ENCODE measurements around the gene YRDC. TPM values are rescaled to one million over a fixed set of nuclear protein-coding genes. Genes with fewer than 3 reads are reported as not detected.

Gene YRDC
- total RNA-seq, 1 donor from 2014 or later: 47.9 TPM

DNA sequence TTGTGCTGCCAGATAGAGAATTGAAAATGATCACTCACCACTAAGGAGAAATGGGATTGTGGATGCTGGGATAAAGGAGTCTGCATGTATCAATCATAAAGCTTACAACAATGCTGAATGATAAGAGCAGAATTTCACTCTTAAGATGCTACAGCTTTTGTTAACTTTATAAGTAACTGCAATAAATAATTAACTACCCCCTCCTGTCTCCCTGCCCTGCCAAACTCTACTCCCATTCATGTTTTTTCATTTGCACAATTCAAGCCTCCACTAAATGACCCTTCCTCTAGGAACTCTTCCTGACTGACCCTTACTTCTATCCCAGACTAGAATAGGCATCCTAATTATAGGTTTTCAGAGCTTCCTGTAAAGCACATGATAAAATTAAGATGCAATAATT is 36.5 kb upstream of the YRDC start:
- no peak overlapping the region for H3K4me3 ChIP-seq (ENCODE audit: low read depth, low read length)

DNA sequence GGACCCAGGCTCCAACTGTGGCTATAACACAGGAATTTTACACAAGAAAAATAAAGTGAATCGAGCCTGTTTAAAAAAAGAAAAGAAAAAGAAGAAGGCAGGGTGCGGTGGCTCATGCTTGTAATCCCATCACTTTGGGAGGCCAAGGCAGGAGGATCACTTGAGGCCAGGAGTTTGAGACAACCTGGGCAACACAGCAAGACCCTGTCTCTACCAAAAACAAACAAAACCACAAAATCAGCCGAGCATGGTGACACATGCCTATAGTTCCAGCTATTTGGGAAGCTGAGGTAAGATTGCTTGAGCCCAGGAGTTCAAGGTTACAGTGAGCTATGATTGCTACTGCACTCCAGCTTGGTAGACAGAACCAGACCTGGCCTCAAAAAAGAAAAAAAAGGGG is 33.6 kb upstream of the YRDC start:
- TF ChIP-seq, protein P1, sequence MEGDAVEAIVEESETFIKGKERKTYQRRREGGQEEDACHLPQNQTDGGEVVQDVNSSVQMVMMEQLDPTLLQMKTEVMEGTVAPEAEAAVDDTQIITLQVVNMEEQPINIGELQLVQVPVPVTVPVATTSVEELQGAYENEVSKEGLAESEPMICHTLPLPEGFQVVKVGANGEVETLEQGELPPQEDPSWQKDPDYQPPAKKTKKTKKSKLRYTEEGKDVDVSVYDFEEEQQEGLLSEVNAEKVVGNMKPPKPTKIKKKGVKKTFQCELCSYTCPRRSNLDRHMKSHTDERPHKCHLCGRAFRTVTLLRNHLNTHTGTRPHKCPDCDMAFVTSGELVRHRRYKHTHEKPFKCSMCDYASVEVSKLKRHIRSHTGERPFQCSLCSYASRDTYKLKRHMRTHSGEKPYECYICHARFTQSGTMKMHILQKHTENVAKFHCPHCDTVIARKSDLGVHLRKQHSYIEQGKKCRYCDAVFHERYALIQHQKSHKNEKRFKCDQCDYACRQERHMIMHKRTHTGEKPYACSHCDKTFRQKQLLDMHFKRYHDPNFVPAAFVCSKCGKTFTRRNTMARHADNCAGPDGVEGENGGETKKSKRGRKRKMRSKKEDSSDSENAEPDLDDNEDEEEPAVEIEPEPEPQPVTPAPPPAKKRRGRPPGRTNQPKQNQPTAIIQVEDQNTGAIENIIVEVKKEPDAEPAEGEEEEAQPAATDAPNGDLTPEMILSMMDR (IDR thresholded peaks at IDR 0.05; ENCODE audit: insufficient read depth, low read length, severe bottlenecking): no peak
- Histone ChIP-seq H3K36me3 (ENCODE audit: control insufficient read depth, insufficient read depth, low read length) (peaks cover 17% of the 10 kb centered on the region), H3K27me3 (ENCODE audit: control insufficient read depth, insufficient read depth, low read length) (no peaks in the 10 kb centered on the region), H3K4me3 (ENCODE audit: low read depth, low read length) (no peak overlapping the region)
- FAIRE-seq (no peak), DNase-seq (ENCODE audit: low read depth) (no peak)

More for the DNA sequence above, 36.5 kb upstream of the YRDC start:
- FAIRE-seq (no peak), DNase-seq (ENCODE audit: low read depth) (no peak)
- H3K36me3 ChIP-seq (ENCODE audit: control insufficient read depth, insufficient read depth, low read length): peaks cover 11% of the 10 kb centered on the region
- TF ChIP-seq, protein P1 (IDR thresholded peaks at IDR 0.05; ENCODE audit: insufficient read depth, low read length, severe bottlenecking): no peak
- H3K27me3 ChIP-seq (ENCODE audit: control insufficient read depth, insufficient read depth, low read length): no peaks in the 10 kb centered on the region

DNA sequence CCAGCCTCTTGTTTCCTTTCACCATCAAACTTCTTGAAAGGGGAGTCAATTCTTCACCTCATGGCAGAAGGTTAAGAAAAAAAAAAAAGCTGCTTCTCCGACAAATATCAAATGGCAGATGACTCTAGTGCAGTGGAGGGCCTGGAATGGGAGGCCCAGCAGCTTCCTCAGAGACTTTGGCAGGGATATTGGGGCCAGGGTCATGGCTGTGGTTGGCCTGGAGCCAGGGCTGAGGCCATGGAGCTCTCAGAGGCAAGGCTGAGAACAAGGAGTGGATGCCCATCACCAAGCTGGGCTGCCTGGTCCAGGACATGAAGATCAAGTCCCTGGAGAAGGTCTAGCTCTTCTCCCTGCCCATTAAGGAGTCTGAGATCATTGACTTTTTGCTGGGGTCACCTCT is 32.7 kb upstream of the YRDC start:
- TF ChIP-seq, protein P1 (IDR thresholded peaks at IDR 0.05; ENCODE audit: insufficient read depth, low read length, severe bottlenecking): no peak
- no peaks in the 10 kb centered on the region for H3K27me3 ChIP-seq (ENCODE audit: control insufficient read depth, insufficient read depth, low read length)
- H3K4me3 ChIP-seq (ENCODE audit: low read depth, low read length): no peak overlapping the region
- FAIRE-seq (no peak), DNase-seq (ENCODE audit: low read depth) (no peak)
- peaks cover 17% of the 10 kb centered on the region for H3K36me3 ChIP-seq (ENCODE audit: control insufficient read depth, insufficient read depth, low read length)

DNA sequence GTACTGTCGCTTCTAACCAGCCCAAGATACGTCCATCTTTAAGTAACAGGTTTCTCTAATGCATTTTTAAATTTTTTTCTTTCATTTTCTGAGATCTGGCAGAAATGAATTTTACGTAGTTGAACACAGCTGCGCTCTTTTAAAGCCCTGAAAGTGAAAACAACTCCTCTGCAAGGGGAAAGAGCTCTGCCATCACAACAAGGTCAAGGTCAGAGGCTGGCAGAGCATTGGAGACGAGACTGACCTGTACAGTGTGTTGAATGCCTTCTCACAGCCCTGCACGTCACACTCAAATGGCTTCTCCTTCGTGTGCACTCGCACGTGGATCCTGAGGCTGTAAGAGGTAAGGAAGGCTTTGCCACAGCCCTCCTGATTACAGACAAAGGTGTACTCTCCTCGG is 31.7 kb upstream of the YRDC start:
- Histone ChIP-seq H3K36me3 (ENCODE audit: control insufficient read depth, insufficient read depth, low read length) (peaks cover 17% of the 10 kb centered on the region), H3K27me3 (ENCODE audit: control insufficient read depth, insufficient read depth, low read length) (no peaks in the 10 kb centered on the region)

DNA sequence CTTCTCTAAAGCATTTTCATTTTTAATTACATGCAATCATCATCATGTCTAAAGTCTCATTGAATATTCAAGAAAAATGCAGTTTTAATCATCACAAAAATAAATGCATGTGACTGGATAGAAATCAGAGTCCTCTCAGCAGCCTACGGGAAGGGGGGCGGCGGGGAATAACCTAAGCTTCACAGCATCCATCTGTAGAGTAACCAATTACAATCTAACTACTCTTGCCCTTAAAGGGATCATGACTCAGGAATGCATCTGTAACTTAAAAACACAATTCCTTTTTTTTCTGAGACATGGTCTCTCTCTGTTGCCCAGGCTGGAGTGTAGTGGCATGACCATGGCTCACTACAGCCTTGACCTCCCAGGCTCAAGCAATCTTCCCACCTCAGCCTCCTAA is 28.8 kb upstream of the YRDC start:
- TF ChIP-seq, protein P1 (IDR thresholded peaks at IDR 0.05; ENCODE audit: insufficient read depth, low read length, severe bottlenecking): no peak
- FAIRE-seq (no peak), DNase-seq (ENCODE audit: low read depth) (no peak)
- H3K36me3 ChIP-seq (ENCODE audit: control insufficient read depth, insufficient read depth, low read length): peaks cover 27% of the 10 kb centered on the region
- no peak overlapping the region for H3K4me3 ChIP-seq (ENCODE audit: low read depth, low read length)
- H3K27me3 ChIP-seq (ENCODE audit: control insufficient read depth, insufficient read depth, low read length): no peaks in the 10 kb centered on the region

More for the DNA sequence above, 31.7 kb upstream of the YRDC start:
- FAIRE-seq: no peak
- DNase-seq (ENCODE audit: low read depth): no peak
- H3K4me3 ChIP-seq (ENCODE audit: low read depth, low read length): no peak overlapping the region
- TF ChIP-seq, protein P1 (IDR thresholded peaks at IDR 0.05; ENCODE audit: insufficient read depth, low read length, severe bottlenecking): no peak

DNA sequence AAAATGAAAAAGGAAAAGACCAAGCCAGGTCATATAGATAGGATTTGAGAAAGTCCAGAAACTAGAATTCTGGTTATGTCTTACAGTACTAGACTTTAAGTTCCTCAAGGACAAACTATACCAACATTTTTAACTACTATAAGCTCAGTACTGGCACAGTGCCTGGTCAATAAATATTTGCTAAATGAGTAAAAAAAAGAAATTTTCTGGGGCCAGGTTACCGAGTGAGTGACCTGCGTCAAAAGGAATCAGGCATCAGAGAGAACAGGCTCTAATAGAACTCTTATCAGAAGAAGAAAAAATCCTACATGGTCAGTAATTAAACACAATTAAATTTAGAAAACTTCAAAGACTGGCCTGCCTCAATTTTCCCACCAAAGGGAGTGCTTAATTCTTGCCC is 23.8 kb upstream of the YRDC start:
- Histone ChIP-seq H3K4me3 (ENCODE audit: low read depth, low read length) (no peak overlapping the region), H3K36me3 (ENCODE audit: control insufficient read depth, insufficient read depth, low read length) (peaks cover 17% of the 10 kb centered on the region), H3K27me3 (ENCODE audit: control insufficient read depth, insufficient read depth, low read length) (no peaks in the 10 kb centered on the region)
- DNase-seq (ENCODE audit: low read depth) (no peak), FAIRE-seq (no peak)
- TF ChIP-seq, protein P1 (IDR thresholded peaks at IDR 0.05; ENCODE audit: insufficient read depth, low read length, severe bottlenecking): no peak
